ENCODE measurements around the gene BCR. TPM values are rescaled to one million over a fixed set of nuclear protein-coding genes. Genes with fewer than 3 reads are reported as not detected.

The BCR gene
- total RNA-seq, 4 donors from 2014 or later = 38.7 to 50.0 (median 47.5) TPM

- intact Hi-C loops (cut with DNase I) = no loop called here
- H3K27me3 ChIP-seq = no peaks in the 10 kb centered on the region
- no peaks in the 10 kb centered on the region for H3K9me3 ChIP-seq
- no peak for DNase-seq
- H3K27ac ChIP-seq = peak overlapping the region in 1 of 4 donors; percentile 2
- H3K4me1 ChIP-seq = peaks cover 23 to 69% (median 33%) of the 10 kb centered on the region in 3 donors
- 71 to 74% methylated on average over 4 of the region's 4 CpGs for WGBS, 2 donors
- no peak for TF ChIP-seq POLR2A (IDR thresholded peaks at IDR 0.05)
- no peak for TF ChIP-seq CTCF (IDR thresholded peaks at IDR 0.05)
- no peak overlapping the region for H3K4me3 ChIP-seq
- peaks cover 0 to 26% (median 0%) of the 10 kb centered on the region in 3 donors for H3K36me3 ChIP-seq
Observed at GRCh38 chr22:23187211-23187610, 6.9 kb downstream of the BCR start.

GRCh38 chr22:23187871-23188700 is 7.8 kb downstream of the BCR start:
- H3K27me3 ChIP-seq = no peaks in the 10 kb centered on the region
- no peak for DNase-seq
- no peak for TF ChIP-seq POLR2A (IDR thresholded peaks at IDR 0.05)
- TF ChIP-seq CTCF (IDR thresholded peaks at IDR 0.05) = no peak
- no peak overlapping the region for H3K4me3 ChIP-seq
- no peaks in the 10 kb centered on the region for H3K9me3 ChIP-seq
- peaks cover 0 to 26% (median 0%) of the 10 kb centered on the region in 3 donors for H3K36me3 ChIP-seq
- intact Hi-C loops (cut with DNase I) = no loop called here
- peaks cover 14 to 69% (median 38%) of the 10 kb centered on the region in 3 donors for H3K4me1 ChIP-seq
- 75 to 80% methylated on average over 4 to 7 of the region's 7 CpGs for WGBS, 2 donors
- peak overlapping the region in 2 of 4 donors; percentile 2 to 34 for H3K27ac ChIP-seq

- Histone ChIP-seq H3K27me3 (no peaks in the 10 kb centered on the region), H3K9me3 (no peaks in the 10 kb centered on the region), H3K27ac (no peak overlapping the region), H3K4me1 (peaks cover 15 to 62% (median 26%) of the 10 kb centered on the region in 3 donors), H3K4me3 (no peak overlapping the region), H3K36me3 (peaks cover 0 to 19% (median 0%) of the 10 kb centered on the region in 3 donors)
- 88 to 89% methylated on average over 9 of the region's 9 CpGs for WGBS, 2 donors
- intact Hi-C loops (cut with DNase I) = no loop called here
- DNase-seq = no peak
- TF ChIP-seq CTCF (IDR thresholded peaks at IDR 0.05) (no peak), POLR2A (IDR thresholded peaks at IDR 0.05) (no peak)
Observed at GRCh38 chr22:23190526-23190925, 10.2 kb downstream of the BCR start.

GRCh38 chr22:23192133-23192532 is 11.8 kb downstream of the BCR start:
- no peak for DNase-seq
- H3K36me3 ChIP-seq = peaks cover 0 to 19% (median 0%) of the 10 kb centered on the region in 3 donors
- intact Hi-C loops (cut with DNase I) = no loop called here
- H3K4me1 ChIP-seq = peaks cover 15 to 49% (median 21%) of the 10 kb centered on the region in 3 donors
- no peak overlapping the region for H3K4me3 ChIP-seq
- 20 to 46% methylated on average over 1 to 2 of the region's 5 CpGs for WGBS, 2 donors
- no peak for TF ChIP-seq CTCF (IDR thresholded peaks at IDR 0.05)
- TF ChIP-seq POLR2A (IDR thresholded peaks at IDR 0.05) = no peak
- peak overlapping the region in 2 of 4 donors; percentile 26 to 31 for H3K27ac ChIP-seq
- no peaks in the 10 kb centered on the region for H3K27me3 ChIP-seq
- H3K9me3 ChIP-seq = no peaks in the 10 kb centered on the region

GRCh38 chr22:23192558-23192957 is 12.2 kb downstream of the BCR start:
- TF ChIP-seq POLR2A (IDR thresholded peaks at IDR 0.05) = no peak
- TF ChIP-seq CTCF (IDR thresholded peaks at IDR 0.05) = no peak

More at GRCh38 chr22:23192558-23192957, 12.2 kb downstream of the BCR start:
- no peaks in the 10 kb centered on the region for H3K27me3 ChIP-seq
- H3K4me1 ChIP-seq = peaks cover 15 to 45% (median 21%) of the 10 kb centered on the region in 3 donors
- H3K27ac ChIP-seq = no peak overlapping the region
- H3K9me3 ChIP-seq = no peaks in the 10 kb centered on the region
- no peak overlapping the region for H3K4me3 ChIP-seq
- DNase-seq = no peak
- intact Hi-C loops (cut with DNase I) = no loop called here
- 92 to 100% methylated on average over 1 to 2 of the region's 4 CpGs for WGBS, 2 donors
- H3K36me3 ChIP-seq = peaks cover 0 to 17% (median 0%) of the 10 kb centered on the region in 3 donors
